Heart left ventricle (tissue), 16 donors: ENCODE measurements around the gene SLIT1. TPM values are rescaled to one million over a fixed set of nuclear protein-coding genes. Genes with fewer than 3 reads are reported as not detected.

Experiments used
- ATAC-seq, 4 donors: fragments of 200-7000 bp; cut with Tn5 transposase; one replicate each; pipeline ENCODE4 v1.9.1; 2020 to 2022; ENCODE audit warnings: moderate library complexity in 4 of 4, mild to moderate bottlenecking in 3 of 4, moderate number of reproducible peaks in 1 of 4
- DNase-seq, 5 donors: peaks; one replicate each; pipeline ENCODE4 v3.0.0-alpha.2; 2020
- H3K27ac ChIP-seq, 12 donors: fragments of 200-600 bp; sonication (generic) in 4 of 12; one replicate each; pipeline versions ENCODE4 v1.5.0 to v1.8.0; 2016 to 2022; ENCODE audit warnings: mild to moderate bottlenecking in 2 of 12
- H3K27me3 ChIP-seq, 9 donors: fragments of 200-600 bp; sonication (generic) in 2 of 9; one replicate each; pipeline versions ENCODE4 v1.5.1 to v1.8.0; 2016 to 2022; ENCODE audit warnings: mild to moderate bottlenecking in 3 of 9
- H3K36me3 ChIP-seq, 9 donors: fragments of 200-600 bp; sonication (generic) in 2 of 9; one replicate each; pipeline versions ENCODE4 v1.5.0 to v1.8.0; 2018 to 2022; ENCODE audit warnings: mild to moderate bottlenecking in 2 of 9
- H3K4me1 ChIP-seq, 12 donors: fragments of 200-600 bp; sonication (generic) in 4 of 12; one replicate each; pipeline versions ENCODE4 v1.5.0 to v1.8.0; 2016 to 2022; ENCODE audit warnings: mild to moderate bottlenecking in 3 of 12
- H3K4me3 ChIP-seq, 12 donors: fragments of 200-600 bp; sonication (generic) in 4 of 12; one replicate each; pipeline versions ENCODE4 v1.5.0 to v1.8.0; 2017 to 2022; ENCODE audit warnings: mild to moderate bottlenecking in 9 of 12, moderate library complexity in 4 of 12
- H3K9me3 ChIP-seq, 12 donors: fragments of 200-600 bp; sonication (generic) in 4 of 12; one replicate each; pipeline versions ENCODE4 v1.5.0 to v1.8.0; 2016 to 2022; ENCODE audit warnings: mild to moderate bottlenecking in 1 of 12
- POLR2A ChIP-seq, 2 donors: fragments of 450-650 bp; IDR thresholded peaks; one replicate each; pipeline ENCODE4 v1.6.1; 2017; ENCODE audit warnings: antibody characterized with exemption in 2 of 2, mild to moderate bottlenecking in 2 of 2, moderate library complexity in 2 of 2
- WGBS, 4 donors: extraction: QIAGEN DNeasy Blood & Tissue Kit in 2 of 4; methylation state at CpG; one replicate each; pipeline versions ENCODE4 v1.1.5 to v1.1.7; 2013 to 2018; 5-methylcytosine and 5-hydroxymethylcytosine counted together
- intact Hi-C, 10 donors: fragments of 100-400 bp; cut with DNase I; formaldehyde crosslinking; loops; one replicate each; pipeline versions ENCODE4 v1.11.1 to v1.14.2; 2022
- polyA plus RNA-seq, 2 donors: library from polyadenylated mRNA; stranded (reverse); fragments of 200-250 nt; gene quantifications; one replicate each; pipeline ENCODE4 v1.2.3, GENCODE V29; 2013
- total RNA-seq, 9 donors: library from RNA; depleted of rRNA in 2 of 9; stranded (reverse); fragments of >200 nt in 2 of 9; fragmentation: NEBNext Ultra II Directional in 3 of 9; extraction: Animal tissue kit (Norgen Biotek cat#: 25700) in 3 of 9; gene quantifications; one replicate each; pipeline versions ENCODE4 v1.1.0 to v1.2.4, GENCODE V29; 2016 to 2023
- TF ChIP-seq, protein P1 (sequence below), 12 donors: fragments of 200-600 bp; sonication (generic) in 4 of 12; IDR thresholded peaks; one replicate each; pipeline versions ENCODE4 v1.5.0 to v1.8.0; 2018 to 2022; ENCODE audit warnings: antibody characterized with exemption in 12 of 12, mild to moderate bottlenecking in 5 of 12
- donor health status: ischemic (EF 13 %, LVEDD 7.1; RV severe dilation, severe dysfunction).
- donor health status: healthy with polysubstance abuse.
- donor health status: DM: no; HTN: yes; CAD: no.
- donor health status: DM: no; HTN: no; CAD: no.
- donor health status: ischemic (EF 25% LVEDD 6.9; RV normal size, moderate dysfunction).
- donor health status: ischemic (EF 25% LVEDD 5.7; RV mildly dilated, moderate dysfunction).
- donor health status: healthy.
- donor health status: DM: yes; HTN: yes; CAD: no.
- donor health status: ischemic (EF 35%, LVEDD 5.7; RV mildly dilated, moderate dysfunction).
- donor health status: nonischemic (EF 11% LVEDD 7.7; RV severe dilation, severe dysfunction).
- donor health status: DM: yes; HTN: yes; CAD: no.
- donor health status: PGD.
- donor health status: ischemic (EF 29% LVEDD 5.4; RV normal size, mild dysfunction).
- donor health status: nonischemic (EF 23%, LVEDD 6.1; RV moderate dilation, normal function).

Gene SLIT1
- total and polyA plus RNA-seq, 11 donors = 0.04 to 0.61 (median 0.12) TPM

DNA sequence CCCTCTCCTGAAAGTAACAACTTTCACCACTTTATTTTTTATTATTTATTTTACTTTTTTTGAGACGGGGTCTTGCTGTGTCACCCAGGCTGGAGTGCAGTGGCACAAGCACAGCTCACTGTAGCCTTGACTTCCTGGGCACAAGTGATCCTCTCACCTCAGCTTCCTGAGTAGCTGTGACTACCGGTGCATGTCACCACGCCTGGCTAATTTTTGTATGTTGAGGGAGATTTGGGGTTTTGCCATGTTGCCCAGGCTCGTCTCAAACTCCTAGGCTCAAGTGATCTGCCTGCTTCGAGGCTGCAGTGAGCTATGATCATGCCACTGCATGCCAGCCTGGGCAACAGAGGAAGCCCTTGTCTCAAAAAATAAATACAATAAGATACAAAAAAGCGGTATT lies 14.9 kb upstream of the SLIT1 start:
- no peak for TF ChIP-seq POLR2A (IDR thresholded peaks at IDR 0.05)
- TF ChIP-seq, protein P1, sequence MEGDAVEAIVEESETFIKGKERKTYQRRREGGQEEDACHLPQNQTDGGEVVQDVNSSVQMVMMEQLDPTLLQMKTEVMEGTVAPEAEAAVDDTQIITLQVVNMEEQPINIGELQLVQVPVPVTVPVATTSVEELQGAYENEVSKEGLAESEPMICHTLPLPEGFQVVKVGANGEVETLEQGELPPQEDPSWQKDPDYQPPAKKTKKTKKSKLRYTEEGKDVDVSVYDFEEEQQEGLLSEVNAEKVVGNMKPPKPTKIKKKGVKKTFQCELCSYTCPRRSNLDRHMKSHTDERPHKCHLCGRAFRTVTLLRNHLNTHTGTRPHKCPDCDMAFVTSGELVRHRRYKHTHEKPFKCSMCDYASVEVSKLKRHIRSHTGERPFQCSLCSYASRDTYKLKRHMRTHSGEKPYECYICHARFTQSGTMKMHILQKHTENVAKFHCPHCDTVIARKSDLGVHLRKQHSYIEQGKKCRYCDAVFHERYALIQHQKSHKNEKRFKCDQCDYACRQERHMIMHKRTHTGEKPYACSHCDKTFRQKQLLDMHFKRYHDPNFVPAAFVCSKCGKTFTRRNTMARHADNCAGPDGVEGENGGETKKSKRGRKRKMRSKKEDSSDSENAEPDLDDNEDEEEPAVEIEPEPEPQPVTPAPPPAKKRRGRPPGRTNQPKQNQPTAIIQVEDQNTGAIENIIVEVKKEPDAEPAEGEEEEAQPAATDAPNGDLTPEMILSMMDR (IDR thresholded peaks at IDR 0.05) = no peak

DNA sequence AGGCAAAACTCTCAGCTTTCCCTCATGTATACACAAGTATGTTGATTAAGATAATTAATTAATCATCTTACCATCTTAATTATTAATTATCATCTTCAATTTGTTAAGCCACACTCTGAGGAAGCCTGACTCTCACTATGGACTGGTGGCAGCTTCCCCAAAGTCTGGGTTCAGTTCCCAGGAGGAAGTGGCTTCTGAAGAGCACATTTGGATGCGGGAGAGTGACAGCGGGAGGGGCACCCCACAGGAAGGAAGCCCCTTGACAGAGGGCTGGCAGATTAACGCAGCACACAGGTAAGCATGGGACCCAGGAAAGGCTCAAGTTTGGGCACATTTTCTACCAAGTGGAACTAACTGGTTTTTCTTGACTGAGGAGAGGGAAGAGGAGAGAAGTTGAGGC lies 13.4 kb upstream of the SLIT1 start:
- ATAC-seq (no peak), DNase-seq (no peak)
- no peaks in the 10 kb centered on the region for H3K36me3 ChIP-seq
- H3K27ac ChIP-seq = no peak overlapping the region
- 57 to 82% (median 73%) methylated on average over 3 of the region's 3 CpGs for WGBS, 4 donors
- H3K4me3 ChIP-seq = no peak overlapping the region
- peaks cover 0 to 13% (median 5%) of the 10 kb centered on the region in 12 donors for H3K4me1 ChIP-seq
- intact Hi-C loops = no loop called here
- H3K27me3 ChIP-seq = peaks cover 0 to 24% (median 18%) of the 10 kb centered on the region in 9 donors
- TF ChIP-seq, protein P1 (IDR thresholded peaks at IDR 0.05) = no peak
- TF ChIP-seq POLR2A (IDR thresholded peaks at IDR 0.05) = no peak
- no peaks in the 10 kb centered on the region for H3K9me3 ChIP-seq

More for the DNA sequence above, 14.9 kb upstream of the SLIT1 start:
- WGBS, 4 donors = 70 to 84% (median 82%) methylated on average over 6 of the region's 6 CpGs
- no peaks in the 10 kb centered on the region for H3K36me3 ChIP-seq
- H3K27me3 ChIP-seq = peaks cover 0 to 14% (median 4%) of the 10 kb centered on the region in 9 donors
- no peak for ATAC-seq
- no peak overlapping the region for H3K27ac ChIP-seq
- intact Hi-C loops = no loop called here
- DNase-seq = no peak
- no peaks in the 10 kb centered on the region for H3K9me3 ChIP-seq
- peaks cover 0 to 13% (median 5%) of the 10 kb centered on the region in 12 donors for H3K4me1 ChIP-seq
- no peak overlapping the region for H3K4me3 ChIP-seq

DNA sequence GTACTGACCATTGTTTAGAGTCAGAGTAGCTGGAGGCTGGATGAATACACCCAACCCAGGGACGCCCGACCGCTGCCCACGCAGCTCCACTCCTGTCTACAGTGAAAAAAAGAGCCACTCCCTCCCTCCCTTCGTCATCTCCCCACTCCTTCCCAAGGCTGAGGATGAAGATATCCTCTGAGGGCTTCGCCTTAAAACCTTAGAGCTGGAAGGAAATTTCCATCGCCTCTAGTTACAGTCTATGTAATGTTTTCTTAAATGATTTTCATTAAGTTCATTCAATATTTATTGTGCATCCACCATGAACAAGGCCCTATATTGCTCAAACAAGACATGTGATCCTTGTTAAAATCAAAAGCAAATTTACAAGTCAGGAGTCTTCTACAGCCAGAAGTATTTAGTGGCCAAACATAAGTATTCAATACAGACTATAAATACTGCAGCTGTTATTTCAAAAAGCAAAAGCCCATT lies 11.3 kb upstream of the SLIT1 start:
- ATAC-seq = peak in 1 of 4 donors; percentile 32
- H3K27me3 ChIP-seq = peaks cover 0 to 26% (median 18%) of the 10 kb centered on the region in 9 donors
- TF ChIP-seq, protein P1 (IDR thresholded peaks at IDR 0.05) = no peak
- no peak for TF ChIP-seq POLR2A (IDR thresholded peaks at IDR 0.05)
- H3K4me3 ChIP-seq = no peak overlapping the region
- peaks cover 0 to 13% (median 5%) of the 10 kb centered on the region in 12 donors for H3K4me1 ChIP-seq
- WGBS, 4 donors = 67 to 78% (median 76%) methylated on average over 7 of the region's 7 CpGs
- H3K36me3 ChIP-seq = no peaks in the 10 kb centered on the region
- intact Hi-C loops = no loop called here
- no peaks in the 10 kb centered on the region for H3K9me3 ChIP-seq
- H3K27ac ChIP-seq = no peak overlapping the region
- no peak for DNase-seq

DNA sequence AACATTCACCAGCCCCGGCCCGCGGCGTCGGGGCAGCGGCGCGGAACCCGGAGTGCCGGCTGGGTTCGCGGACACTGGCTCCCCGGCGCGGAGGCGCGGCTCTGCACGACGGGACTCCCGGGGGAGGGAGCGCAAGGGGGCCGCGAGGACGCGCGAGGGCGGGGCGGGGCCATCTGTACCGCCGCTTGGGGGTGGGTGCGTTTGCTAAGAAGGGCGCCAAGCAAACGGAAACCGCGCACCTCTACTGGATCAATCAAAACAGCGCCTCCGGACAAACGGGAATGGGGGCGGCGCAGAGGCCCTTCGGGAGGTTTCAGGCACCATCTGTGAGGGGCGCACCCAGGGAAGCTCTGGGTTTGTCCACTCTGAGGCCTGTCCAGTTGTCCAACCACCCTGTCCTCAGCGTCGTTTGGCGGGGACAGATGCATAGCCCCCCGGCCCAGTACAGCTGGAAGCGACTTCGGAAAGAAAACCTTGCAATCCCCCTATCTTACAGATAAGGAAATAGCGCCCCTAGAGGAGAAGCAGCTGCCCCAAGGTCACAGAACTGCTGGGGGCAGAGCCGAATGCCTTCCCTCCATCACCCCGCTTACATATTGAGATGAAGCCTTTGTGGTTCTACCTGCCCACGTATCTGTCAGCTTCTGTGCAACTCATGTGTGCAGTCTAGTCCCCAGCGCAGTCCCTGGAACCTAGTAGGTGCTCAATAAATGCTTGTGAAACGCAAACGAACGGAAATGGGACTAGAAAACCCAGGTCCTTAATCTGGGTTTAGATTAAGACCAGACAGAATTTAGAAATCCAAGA lies 10.7 kb upstream of the SLIT1 start:
- Histone ChIP-seq H3K36me3 (no peaks in the 10 kb centered on the region), H3K27ac (no peak overlapping the region), H3K9me3 (no peaks in the 10 kb centered on the region), H3K27me3 (peaks cover 0 to 32% (median 18%) of the 10 kb centered on the region in 9 donors), H3K4me3 (peak overlapping the region; percentile 27 to 60 (median 49)), H3K4me1 (peaks cover 0 to 13% (median 5%) of the 10 kb centered on the region in 12 donors)
- DNase-seq (peak; percentile 36 to 77 (median 47)), ATAC-seq (peak; percentile 47 to 79 (median 70))
- intact Hi-C loops = no loop called here
- TF ChIP-seq, protein P1 (IDR thresholded peaks at IDR 0.05) = peak; percentile 33 to 72 (median 52)
- TF ChIP-seq POLR2A (IDR thresholded peaks at IDR 0.05) = no peak
- 5 to 32% (median 15%) methylated on average over 11 to 56 of the region's 56 CpGs for WGBS, 4 donors
